Measurements from ENCODE around the gene ALX4.

GRCh38 chr11:44248109-44248508 lies 61.8 kb downstream of the ALX4 start:
- no peak for TF ChIP-seq CTCF (IDR thresholded peaks at IDR 0.05)
- no peak for TF ChIP-seq POLR2AphosphoS5 (IDR thresholded peaks at IDR 0.05)
